Measurements from ENCODE around the gene NUBPL.

DNA sequence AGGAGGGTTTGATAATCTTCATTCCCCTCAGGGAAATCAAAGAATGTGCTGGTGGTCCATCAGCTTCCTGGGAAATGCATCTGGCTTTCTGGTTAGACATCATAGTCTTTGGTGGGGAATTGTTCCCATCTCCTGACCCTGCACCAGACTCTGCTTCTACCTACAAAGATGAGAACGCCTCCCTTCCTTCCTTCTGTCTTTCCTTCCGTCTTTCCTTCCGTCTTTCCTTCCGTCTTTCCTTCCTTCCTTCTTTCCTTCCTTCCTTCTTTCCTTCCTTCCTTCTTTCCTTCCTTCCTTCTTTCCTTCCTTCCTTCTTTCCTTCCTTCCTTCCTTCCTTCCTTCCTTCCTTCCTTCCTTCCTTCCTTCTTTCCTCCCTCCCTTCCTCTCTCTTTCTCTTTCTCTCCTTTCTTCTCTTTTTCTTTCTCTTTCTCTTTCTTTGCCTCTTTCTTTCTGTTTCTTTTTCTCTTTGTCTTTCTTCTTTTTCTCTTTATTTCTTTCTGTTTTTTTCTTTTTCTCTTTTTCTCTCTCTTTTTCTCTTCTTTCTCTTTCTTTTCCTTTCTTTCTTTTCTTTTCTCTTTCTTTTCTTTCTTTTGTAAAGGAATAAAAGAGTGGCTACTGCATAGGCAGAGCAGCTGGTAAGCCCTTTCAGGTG lies 326.9 kb downstream of the NUBPL start:
- TF ChIP-seq, protein P1, sequence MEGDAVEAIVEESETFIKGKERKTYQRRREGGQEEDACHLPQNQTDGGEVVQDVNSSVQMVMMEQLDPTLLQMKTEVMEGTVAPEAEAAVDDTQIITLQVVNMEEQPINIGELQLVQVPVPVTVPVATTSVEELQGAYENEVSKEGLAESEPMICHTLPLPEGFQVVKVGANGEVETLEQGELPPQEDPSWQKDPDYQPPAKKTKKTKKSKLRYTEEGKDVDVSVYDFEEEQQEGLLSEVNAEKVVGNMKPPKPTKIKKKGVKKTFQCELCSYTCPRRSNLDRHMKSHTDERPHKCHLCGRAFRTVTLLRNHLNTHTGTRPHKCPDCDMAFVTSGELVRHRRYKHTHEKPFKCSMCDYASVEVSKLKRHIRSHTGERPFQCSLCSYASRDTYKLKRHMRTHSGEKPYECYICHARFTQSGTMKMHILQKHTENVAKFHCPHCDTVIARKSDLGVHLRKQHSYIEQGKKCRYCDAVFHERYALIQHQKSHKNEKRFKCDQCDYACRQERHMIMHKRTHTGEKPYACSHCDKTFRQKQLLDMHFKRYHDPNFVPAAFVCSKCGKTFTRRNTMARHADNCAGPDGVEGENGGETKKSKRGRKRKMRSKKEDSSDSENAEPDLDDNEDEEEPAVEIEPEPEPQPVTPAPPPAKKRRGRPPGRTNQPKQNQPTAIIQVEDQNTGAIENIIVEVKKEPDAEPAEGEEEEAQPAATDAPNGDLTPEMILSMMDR (IDR thresholded peaks at IDR 0.05; ENCODE audit: low read length): no peak
- TF ChIP-seq EZH2 (optimal IDR thresholded peaks at IDR 0.05; ENCODE audit: low read depth, low read length): no peak

Data from MM.1S (cell line).